Daoy (cell line): ENCODE data around the gene PNLIP. TPM values are rescaled to one million over a fixed set of nuclear protein-coding genes. Genes with fewer than 3 reads are reported as not detected.

ENCODE experiments used
- DNase-seq: peaks from one replicate; pipeline ENCODE4 v3.0.0-alpha.2; 2015; ENCODE audit warnings: low read depth
- total RNA-seq: library from RNA; depleted of rRNA; stranded (reverse); fragments of >200 nt; shearing (Covaris generic); gene quantifications from 2 replicates; pipeline ENCODE4 v1.2.3, GENCODE V29; 2014; rRNA removed

The PNLIP gene
- total RNA-seq, 1 experiment from 2014 or later = not detected

DNA sequence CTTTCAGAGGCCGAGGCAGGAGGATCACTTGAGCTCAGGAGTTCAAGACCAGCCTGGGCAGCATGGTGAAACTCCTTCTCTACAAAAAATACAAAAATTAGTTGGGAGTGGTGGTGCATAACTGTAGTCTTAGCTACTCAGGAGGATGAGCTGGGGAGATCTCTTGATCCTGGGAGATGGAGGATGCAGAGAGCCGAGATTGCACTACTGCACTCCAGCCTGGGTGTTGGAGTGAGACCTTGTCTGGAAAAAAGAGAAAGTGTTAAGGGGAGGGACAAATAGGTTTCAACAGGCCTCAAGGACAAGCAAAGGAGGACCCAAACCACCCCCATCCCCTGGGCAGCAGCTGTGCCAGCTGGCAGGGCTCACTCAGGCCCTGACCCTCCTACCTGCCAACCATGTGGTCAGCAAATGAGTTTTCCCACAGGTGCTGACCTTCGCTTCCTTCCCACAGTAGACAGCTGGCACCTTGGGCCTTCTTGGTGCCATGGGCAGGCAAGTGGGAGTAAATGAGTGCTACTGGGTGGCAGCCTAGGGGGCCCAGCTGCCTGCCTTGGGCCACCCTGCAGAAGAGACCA, 69.6 kb downstream of the PNLIP start:
- DNase-seq = no peak

Other genes starting within 250 kb of the PNLIP start
- not detected in 2 replicates for gene CCDC172, start 221.5 kb upstream of the PNLIP start, total RNA-seq
- gene PNLIPRP3, start 118.1 kb upstream of the PNLIP start, total RNA-seq = 0.17 TPM in 1 of 2 replicates, not detected in the other
- not detected in 2 replicates for gene PNLIPRP1, start 45.0 kb downstream of the PNLIP start, total RNA-seq
- not detected in 2 replicates for gene PNLIPRP2, start 75.0 kb downstream of the PNLIP start, total RNA-seq
- 4.9 and 11.0 TPM in 2 replicates for gene HSPA12A, start 196.6 kb downstream of the PNLIP start, total RNA-seq